Small intestine (tissue), 7 donors: ENCODE measurements around the gene TLE4. TPM values are rescaled to one million over a fixed set of nuclear protein-coding genes. Genes with fewer than 3 reads are reported as not detected.

ENCODE experiments used
- DNase-seq, 2 donors: peaks; one replicate each; pipeline versions ENCODE4 v3.0.0 to v3.0.0-alpha.2; 2013
- FAIRE-seq: peaks from 2 replicates; lab custom pipeline; 2012; peaks lifted over from hg19 to GRCh38; lab: Jason Lieb, UNC
- H3K27ac ChIP-seq, 3 donors: one replicate each; pipeline ENCODE4 v1.5.1; 2013; ENCODE audit warnings: low read length in 2 of 3, mild to moderate bottlenecking in 2 of 3, control low read depth in 1 of 3, inconsistent platforms in 1 of 3, low read depth in 1 of 3, moderate library complexity in 1 of 3
- H3K27me3 ChIP-seq, 3 donors: one replicate each; pipeline ENCODE4 v1.6.1; 2013; ENCODE audit warnings: low read length in 3 of 3, inconsistent platforms in 1 of 3; ENCODE audit not compliant: control insufficient read depth in 3 of 3, insufficient read depth in 3 of 3
- H3K36me3 ChIP-seq, 3 donors: one replicate each; pipeline ENCODE4 v1.6.1; 2013; ENCODE audit warnings: low read length in 3 of 3, inconsistent platforms in 1 of 3, low read depth in 1 of 3, mild to moderate bottlenecking in 1 of 3, moderate library complexity in 1 of 3; ENCODE audit not compliant: control insufficient read depth in 3 of 3, insufficient read depth in 2 of 3
- H3K4me1 ChIP-seq, 3 donors: one replicate each; pipeline ENCODE4 v1.6.1; 2013; ENCODE audit warnings: low read length in 2 of 3, inconsistent platforms in 1 of 3, low read depth in 1 of 3, mild to moderate bottlenecking in 1 of 3, moderate library complexity in 1 of 3; ENCODE audit not compliant: control insufficient read depth in 3 of 3, insufficient read depth in 2 of 3
- H3K4me3 ChIP-seq, 3 donors: one replicate each; pipeline ENCODE4 v1.5.1; 2013; ENCODE audit warnings: low read length in 3 of 3, control low read depth in 1 of 3, inconsistent platforms in 1 of 3, low read depth in 1 of 3, mild to moderate bottlenecking in 1 of 3, moderate library complexity in 1 of 3
- H3K9me3 ChIP-seq, 2 donors: one replicate each; pipeline ENCODE4 v1.6.1; 2013; ENCODE audit warnings: low read depth in 1 of 2, low read length in 1 of 2; ENCODE audit not compliant: control insufficient read depth in 2 of 2, insufficient read depth in 1 of 2
- WGBS, 3 donors: extraction: QIAGEN DNeasy Blood & Tissue Kit; methylation state at CpG; one replicate each; pipeline ENCODE4 v1.1.7; 2013; 5-methylcytosine and 5-hydroxymethylcytosine counted together
- polyA plus RNA-seq, 4 donors: library from polyadenylated mRNA; stranded (reverse) in 3 of 4; unstranded in 1 of 4; fragments of 200-250 nt in 3 of 4; fragments of 120-200 nt in 1 of 4; gene quantifications; one replicate each; pipeline versions ENCODE4 v1.2.1 to v1.2.3, GENCODE V29; 2013
- donor health status: healthy with polysubstance abuse.
- donor health status: control.
- donor health status: control.
- donor health status: Bipolar disorder and iron deficiency.
- donor health status: healthy.

Gene TLE4
- polyA plus RNA-seq, 4 donors = 4.0 to 37.2 (median 8.2) TPM

- no peak for FAIRE-seq
- H3K4me3 ChIP-seq = no peak overlapping the region
- peaks cover 0 to 5% (median 0%) of the 10 kb centered on the region in 3 donors for H3K27me3 ChIP-seq
- no peaks in the 10 kb centered on the region for H3K4me1 ChIP-seq
- no peaks in the 10 kb centered on the region for H3K9me3 ChIP-seq
- no peak overlapping the region for H3K27ac ChIP-seq
- no peak for DNase-seq
- no peaks in the 10 kb centered on the region for H3K36me3 ChIP-seq
- 50 to 56% (median 53%) methylated on average over 3 of the region's 3 CpGs for WGBS, 3 donors
Measured at GRCh38 chr9:79764374-79764773, 192.6 kb downstream of the TLE4 start.

DNA sequence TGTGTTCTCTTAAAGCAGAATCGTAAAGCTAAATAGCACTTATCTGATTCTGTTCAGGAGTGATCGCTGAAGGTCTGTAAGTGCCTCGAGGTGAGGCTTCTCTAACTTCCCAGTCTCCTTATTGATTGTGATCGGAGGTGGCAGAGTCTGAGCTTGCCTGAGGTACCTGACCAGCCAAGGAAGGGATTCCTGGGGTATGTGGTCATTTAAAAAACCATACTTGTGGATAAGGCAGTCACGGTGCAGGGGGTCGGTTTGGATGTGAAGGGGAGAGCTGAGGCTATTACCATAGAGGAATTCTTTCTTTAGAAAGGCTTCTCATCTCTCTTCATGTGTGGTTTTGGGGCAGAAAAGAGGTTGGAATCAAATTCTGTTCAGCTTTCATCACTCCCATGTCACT is 193.7 kb downstream of the TLE4 start:
- no peak overlapping the region for H3K27ac ChIP-seq
- no peaks in the 10 kb centered on the region for H3K4me1 ChIP-seq
- no peak for FAIRE-seq
- H3K27me3 ChIP-seq = peaks cover 0 to 5% (median 0%) of the 10 kb centered on the region in 3 donors
- no peaks in the 10 kb centered on the region for H3K36me3 ChIP-seq
- H3K4me3 ChIP-seq = no peak overlapping the region
- WGBS, 3 donors = 51 to 72% (median 64%) methylated on average over 6 of the region's 6 CpGs
- no peak for DNase-seq
- H3K9me3 ChIP-seq = no peaks in the 10 kb centered on the region

DNA sequence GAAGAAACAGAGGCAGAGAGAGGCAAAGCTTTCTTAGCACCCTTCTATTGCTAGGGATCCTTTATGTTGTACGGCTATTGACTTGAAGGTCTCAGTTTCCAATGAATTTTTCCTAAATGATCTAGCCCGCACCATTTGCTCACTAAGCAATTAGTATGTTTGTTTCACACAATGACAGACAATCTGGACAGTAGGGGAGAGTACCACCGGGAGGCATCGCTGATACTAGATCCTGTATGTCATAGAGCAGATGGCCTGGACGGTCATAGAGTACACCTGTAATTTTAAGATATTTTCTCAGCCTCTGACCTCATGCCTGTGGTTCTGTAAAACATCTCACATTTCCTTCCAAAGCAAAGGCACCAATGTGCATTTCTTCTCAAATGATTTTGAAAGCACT is 194.3 kb downstream of the TLE4 start:
- no peaks in the 10 kb centered on the region for H3K9me3 ChIP-seq
- H3K4me1 ChIP-seq = no peaks in the 10 kb centered on the region
- H3K4me3 ChIP-seq = no peak overlapping the region
- H3K27me3 ChIP-seq = peaks cover 0 to 5% (median 0%) of the 10 kb centered on the region in 3 donors
- FAIRE-seq (no peak), DNase-seq (no peak)
- 89 to 94% (median 90%) methylated on average over 5 of the region's 5 CpGs for WGBS, 3 donors
- no peaks in the 10 kb centered on the region for H3K36me3 ChIP-seq
- H3K27ac ChIP-seq = no peak overlapping the region

GRCh38 chr9:79768194-79768593 is 196.4 kb downstream of the TLE4 start:
- no peak for FAIRE-seq
- WGBS, 3 donors = 35 to 51% (median 48%) methylated on average over 3 of the region's 3 CpGs

DNA sequence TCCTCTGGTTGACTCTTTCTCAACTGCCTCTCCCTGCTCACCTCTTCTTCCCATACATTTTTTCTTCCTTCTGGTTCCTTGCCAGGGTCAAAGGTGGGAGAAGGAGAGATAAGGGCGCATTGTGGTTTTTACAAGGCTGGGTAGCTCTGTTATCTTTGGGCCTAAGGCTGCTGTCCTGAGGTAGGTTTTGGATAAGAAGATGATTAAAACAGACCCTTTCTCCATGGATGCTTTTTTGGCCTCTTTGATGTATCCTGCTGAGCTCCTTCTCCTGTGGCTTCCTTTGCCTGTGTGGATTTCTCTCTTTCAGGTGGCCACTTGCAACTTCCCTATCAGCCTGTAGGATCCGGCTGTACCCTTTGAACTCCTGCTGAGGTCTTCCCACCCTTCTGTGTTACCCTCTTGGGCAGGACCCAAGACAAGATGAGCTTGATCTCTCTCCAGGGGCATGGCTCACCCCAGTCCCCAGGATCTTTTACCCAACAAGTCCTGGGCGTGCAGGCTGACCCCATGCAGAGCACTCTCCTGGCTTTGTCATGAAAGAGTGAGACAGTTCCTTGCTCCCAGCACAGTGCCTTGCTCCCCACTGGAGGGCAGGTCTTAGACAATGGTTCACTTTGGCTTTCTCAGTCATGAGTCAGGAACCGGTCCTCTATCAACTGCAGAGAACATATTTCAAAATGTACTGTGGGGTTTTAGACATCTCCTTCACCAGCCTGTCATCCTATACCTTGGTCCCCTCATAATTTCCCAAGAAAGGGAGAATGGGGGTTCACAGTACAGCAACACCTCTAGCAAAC is 197.9 kb downstream of the TLE4 start:
- H3K36me3 ChIP-seq = no peaks in the 10 kb centered on the region
- H3K4me1 ChIP-seq = no peaks in the 10 kb centered on the region
- no peak overlapping the region for H3K27ac ChIP-seq
- H3K9me3 ChIP-seq = no peaks in the 10 kb centered on the region
- H3K27me3 ChIP-seq = peaks cover 0 to 5% (median 0%) of the 10 kb centered on the region in 3 donors
- H3K4me3 ChIP-seq = no peak overlapping the region
- FAIRE-seq (no peak), DNase-seq (peak in 1 of 2 donors; percentile 5)
- 64 to 85% (median 69%) methylated on average over 4 of the region's 4 CpGs for WGBS, 3 donors

More at GRCh38 chr9:79768194-79768593, 196.4 kb downstream of the TLE4 start:
- H3K4me3 ChIP-seq = no peak overlapping the region
- DNase-seq = no peak
- peaks cover 0 to 5% (median 0%) of the 10 kb centered on the region in 3 donors for H3K27me3 ChIP-seq
- H3K4me1 ChIP-seq = no peaks in the 10 kb centered on the region
- H3K27ac ChIP-seq = no peak overlapping the region
- H3K9me3 ChIP-seq = no peaks in the 10 kb centered on the region
- no peaks in the 10 kb centered on the region for H3K36me3 ChIP-seq

GRCh38 chr9:79774356-79774755 is 202.6 kb downstream of the TLE4 start:
- Histone ChIP-seq H3K27ac (no peak overlapping the region), H3K9me3 (no peaks in the 10 kb centered on the region), H3K4me1 (no peaks in the 10 kb centered on the region), H3K27me3 (no peaks in the 10 kb centered on the region), H3K4me3 (no peak overlapping the region), H3K36me3 (no peaks in the 10 kb centered on the region)
- DNase-seq (no peak), FAIRE-seq (no peak)
- 81 to 90% (median 82%) methylated on average over 1 of the region's 1 CpG for WGBS, 3 donors
